Measurements from ENCODE around the gene TMTC3.
"Not testable (repeated sequence)": the region's sequence is repeated elsewhere in the genome, so short reads cannot be mapped to it uniquely, and the experiment has no call there.

Gene TMTC3

GRCh38 chr12:88167384-88167783 is 25.3 kb downstream of the TMTC3 start:
- no peak for DNase-seq

GRCh38 chr12:88172844-88173407 is 30.8 kb downstream of the TMTC3 start:
- DNase-seq, result no peak

GRCh38 chr12:88175544-88175943 is 33.4 kb downstream of the TMTC3 start:
- no peak for DNase-seq

GRCh38 chr12:88179436-88180014 is 37.4 kb downstream of the TMTC3 start:
- DNase-seq, result no peak

- DNase-seq, result no peak
These were observed 39.8 kb downstream of the TMTC3 start for GRCh38 chr12:88181881-88182280.

GRCh38 chr12:88182416-88182815 is 40.3 kb downstream of the TMTC3 start:
- DNase-seq, result no peak

- no peak for DNase-seq
These were observed 42.1 kb downstream of the TMTC3 start for GRCh38 chr12:88184196-88184595.

GRCh38 chr12:88185279-88185678 is 43.2 kb downstream of the TMTC3 start:
- DNase-seq, result no peak

- no peak for DNase-seq
These were observed 43.9 kb downstream of the TMTC3 start for GRCh38 chr12:88185988-88186387.

- no peak for DNase-seq
These were observed 45.5 kb downstream of the TMTC3 start for GRCh38 chr12:88187571-88187970.

- DNase-seq, result no peak
These were observed 46.1 kb downstream of the TMTC3 start for GRCh38 chr12:88188180-88188579.

GRCh38 chr12:88192426-88192825 is 50.3 kb downstream of the TMTC3 start:
- no peak for DNase-seq

GRCh38 chr12:88194868-88195267 is 52.8 kb downstream of the TMTC3 start:
- no peak for DNase-seq

GRCh38 chr12:88200029-88200428 is 57.9 kb downstream of the TMTC3 start:
- no peak for DNase-seq

GRCh38 chr12:88202500-88202899 is 60.4 kb downstream of the TMTC3 start:
- DNase-seq, result no peak

- no peak for DNase-seq
These were observed 64.5 kb downstream of the TMTC3 start for GRCh38 chr12:88206601-88207000.

GRCh38 chr12:88207921-88208620 is 66.0 kb downstream of the TMTC3 start:
- DNase-seq, result no peak

GRCh38 chr12:88208661-88209060 is 66.6 kb downstream of the TMTC3 start:
- no peak for DNase-seq

GRCh38 chr12:88210311-88210710 is 68.2 kb downstream of the TMTC3 start:
- DNase-seq, result not testable (repeated sequence)

- no peak for DNase-seq
These were observed 76.2 kb downstream of the TMTC3 start for GRCh38 chr12:88218293-88218692.

- no peak for DNase-seq
These were observed 77.8 kb downstream of the TMTC3 start for GRCh38 chr12:88219861-88220260.

GRCh38 chr12:88223519-88223918 is 81.4 kb downstream of the TMTC3 start:
- no peak for DNase-seq

GRCh38 chr12:88225776-88226175 is 83.7 kb downstream of the TMTC3 start:
- no peak for DNase-seq

GRCh38 chr12:88227263-88227662 is 85.2 kb downstream of the TMTC3 start:
- DNase-seq, result no peak

- DNase-seq, result no peak
These were observed 85.8 kb downstream of the TMTC3 start for GRCh38 chr12:88227871-88228270.

Data from stimulated activated CD4-positive, alpha-beta T cell treated with anti-CD3 and anti-CD28 coated beads, Interleukin-2, amount 100 ng/mL, for 48 hours (primary cell).